HepG2 (cell line): ENCODE data around the gene MTMR6. TPM values are rescaled to one million over a fixed set of nuclear protein-coding genes. Genes with fewer than 3 reads are reported as not detected.

Experiments
- ARID2 ChIP-seq: sonication (generic); formaldehyde crosslinking; IDR thresholded peaks from 2 replicates; pipeline ENCODE4 v1.8.1; 2022; ENCODE audit warnings: mild to moderate bottlenecking, missing genetic modification reagents, borderline replicate concordance
- CEBPZ ChIP-seq: IDR thresholded peaks from 2 replicates; pipeline ENCODE4 v1.6.1; 2012; ENCODE audit warnings: low read length, improper control_type of control experiment
- GLMP ChIP-seq: sonication (generic); formaldehyde crosslinking; IDR thresholded peaks from 2 replicates; pipeline ENCODE4 v1.9.0; 2021; ENCODE audit warnings: missing genetic modification reagents, mild to moderate bottlenecking, borderline replicate concordance
- GRHL1 ChIP-seq: sonication (generic); formaldehyde crosslinking; conservative IDR thresholded peaks from 2 replicates; pipeline ENCODE4 v1.8.0; 2022; ENCODE audit warnings: missing genetic modification reagents
- SRF ChIP-seq: IDR thresholded peaks from 2 replicates; pipeline ENCODE4 v1.6.1; 2011; ENCODE audit warnings: mild to moderate bottlenecking, low read depth, low read length, moderate library complexity
- ZNF274 ChIP-seq: sonication (generic); formaldehyde crosslinking; IDR thresholded peaks from 2 replicates; pipeline ENCODE4 v1.5.1; 2020; ENCODE audit warnings: mild to moderate bottlenecking, missing genetic modification reagents
- polyA plus RNA-seq, 8 experiments: library from polyadenylated mRNA; depleted of rRNA in 3 of 8; stranded (reverse) in 7 of 8; unstranded in 1 of 8; fragments of >200 nt; fragmentation: Illumina TruSeq in 4 of 8; extraction: Trizol in 4 of 8; gene quantifications; 2 replicates each; pipeline versions ENCODE4 v1.2.1 to v1.2.3, GENCODE V29; 2011 to 2016; ENCODE audit warnings: low read depth in 4 of 8, missing spikeins in 1 of 8, mixed read lengths in 1 of 8; ENCODE audit not compliant: insufficient read depth in 1 of 8
- total RNA-seq, 5 experiments: library from RNA; depleted of rRNA; stranded (reverse); fragments of >200 nt; fragmentation: Illumina TruSeq; extraction: Trizol; gene quantifications; 2 replicates each; pipeline ENCODE4 v1.2.3, GENCODE V29; 2016; ENCODE audit warnings: low read depth in 1 of 5
- TF ChIP-seq, protein P1 (sequence below): sonication (generic); formaldehyde crosslinking; IDR thresholded peaks from 2 replicates; pipeline ENCODE4 v1.5.0; 2020; ENCODE audit warnings: mild to moderate bottlenecking, missing genetic modification reagents, borderline replicate concordance
- TF ChIP-seq, protein P2 (sequence below): sonication (generic); formaldehyde crosslinking; IDR thresholded peaks from 2 replicates; pipeline ENCODE4 v1.4.0; 2020; ENCODE audit warnings: missing genetic modification reagents, borderline replicate concordance

Gene MTMR6
- total and polyA plus RNA-seq, 2 of the 13 experiments (the other 11 are each of a cell fraction or from before 2014, with no cell fraction given), result 3.4 to 7.8 TPM

DNA sequence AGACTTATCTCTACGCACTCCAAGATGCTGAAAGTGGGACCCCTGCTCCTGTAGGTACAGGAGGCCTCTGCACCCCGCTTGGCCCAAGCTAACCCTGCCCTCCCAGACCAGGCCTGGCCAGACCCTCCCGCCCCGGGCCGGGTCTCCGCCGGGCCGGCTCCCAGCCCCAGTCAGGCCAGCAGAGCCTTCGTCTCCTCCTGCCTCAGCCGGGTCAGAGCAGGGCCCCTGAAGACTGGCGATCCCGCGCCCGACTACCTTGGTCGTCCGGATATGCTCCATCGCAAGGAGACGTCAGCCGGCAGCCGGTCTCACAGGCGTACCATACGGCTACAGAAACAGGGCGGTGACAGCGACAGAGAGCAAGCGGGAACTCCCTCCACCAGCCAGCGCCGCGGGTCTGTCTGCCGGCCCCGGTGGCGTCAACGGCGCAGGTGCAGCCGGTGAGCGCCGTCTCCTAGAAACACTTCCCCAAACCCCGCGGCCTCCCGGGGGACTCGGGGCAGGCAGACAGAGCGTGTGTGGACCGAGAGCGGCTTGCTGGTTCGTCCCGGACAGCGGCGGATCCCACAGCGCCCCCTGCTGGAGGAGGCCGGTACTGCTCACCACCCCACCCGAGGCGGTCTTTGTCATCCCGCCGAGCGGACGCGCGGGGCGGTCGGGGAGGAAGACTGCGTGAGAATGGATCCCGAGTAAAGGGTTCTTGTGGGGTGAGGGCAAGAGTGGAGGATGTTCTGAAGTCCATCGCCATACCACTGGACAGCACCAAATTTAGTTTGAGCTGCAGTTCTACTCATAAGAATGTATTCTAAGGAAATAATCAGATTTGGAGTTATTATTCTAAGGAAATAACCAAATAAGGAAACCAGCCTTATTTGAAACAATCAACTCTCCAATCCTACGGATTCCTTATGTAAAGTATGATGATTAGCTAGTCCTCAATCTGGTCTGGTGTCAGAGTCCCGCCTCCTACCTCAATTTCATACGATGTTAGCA, at the start of gene MTMR6 (continued):
- TF ChIP-seq CEBPZ (no peak), GRHL1 (CRISPR knock-in tag) (no peak), SRF (no peak), GLMP (CRISPR knock-in tag) (no peak), ZNF274 (0 out of 2 replicates have a peak, but pooled peaks have one; percentile 51), ARID2 (CRISPR knock-in tag) (no peak)
- TF ChIP-seq, protein P1, sequence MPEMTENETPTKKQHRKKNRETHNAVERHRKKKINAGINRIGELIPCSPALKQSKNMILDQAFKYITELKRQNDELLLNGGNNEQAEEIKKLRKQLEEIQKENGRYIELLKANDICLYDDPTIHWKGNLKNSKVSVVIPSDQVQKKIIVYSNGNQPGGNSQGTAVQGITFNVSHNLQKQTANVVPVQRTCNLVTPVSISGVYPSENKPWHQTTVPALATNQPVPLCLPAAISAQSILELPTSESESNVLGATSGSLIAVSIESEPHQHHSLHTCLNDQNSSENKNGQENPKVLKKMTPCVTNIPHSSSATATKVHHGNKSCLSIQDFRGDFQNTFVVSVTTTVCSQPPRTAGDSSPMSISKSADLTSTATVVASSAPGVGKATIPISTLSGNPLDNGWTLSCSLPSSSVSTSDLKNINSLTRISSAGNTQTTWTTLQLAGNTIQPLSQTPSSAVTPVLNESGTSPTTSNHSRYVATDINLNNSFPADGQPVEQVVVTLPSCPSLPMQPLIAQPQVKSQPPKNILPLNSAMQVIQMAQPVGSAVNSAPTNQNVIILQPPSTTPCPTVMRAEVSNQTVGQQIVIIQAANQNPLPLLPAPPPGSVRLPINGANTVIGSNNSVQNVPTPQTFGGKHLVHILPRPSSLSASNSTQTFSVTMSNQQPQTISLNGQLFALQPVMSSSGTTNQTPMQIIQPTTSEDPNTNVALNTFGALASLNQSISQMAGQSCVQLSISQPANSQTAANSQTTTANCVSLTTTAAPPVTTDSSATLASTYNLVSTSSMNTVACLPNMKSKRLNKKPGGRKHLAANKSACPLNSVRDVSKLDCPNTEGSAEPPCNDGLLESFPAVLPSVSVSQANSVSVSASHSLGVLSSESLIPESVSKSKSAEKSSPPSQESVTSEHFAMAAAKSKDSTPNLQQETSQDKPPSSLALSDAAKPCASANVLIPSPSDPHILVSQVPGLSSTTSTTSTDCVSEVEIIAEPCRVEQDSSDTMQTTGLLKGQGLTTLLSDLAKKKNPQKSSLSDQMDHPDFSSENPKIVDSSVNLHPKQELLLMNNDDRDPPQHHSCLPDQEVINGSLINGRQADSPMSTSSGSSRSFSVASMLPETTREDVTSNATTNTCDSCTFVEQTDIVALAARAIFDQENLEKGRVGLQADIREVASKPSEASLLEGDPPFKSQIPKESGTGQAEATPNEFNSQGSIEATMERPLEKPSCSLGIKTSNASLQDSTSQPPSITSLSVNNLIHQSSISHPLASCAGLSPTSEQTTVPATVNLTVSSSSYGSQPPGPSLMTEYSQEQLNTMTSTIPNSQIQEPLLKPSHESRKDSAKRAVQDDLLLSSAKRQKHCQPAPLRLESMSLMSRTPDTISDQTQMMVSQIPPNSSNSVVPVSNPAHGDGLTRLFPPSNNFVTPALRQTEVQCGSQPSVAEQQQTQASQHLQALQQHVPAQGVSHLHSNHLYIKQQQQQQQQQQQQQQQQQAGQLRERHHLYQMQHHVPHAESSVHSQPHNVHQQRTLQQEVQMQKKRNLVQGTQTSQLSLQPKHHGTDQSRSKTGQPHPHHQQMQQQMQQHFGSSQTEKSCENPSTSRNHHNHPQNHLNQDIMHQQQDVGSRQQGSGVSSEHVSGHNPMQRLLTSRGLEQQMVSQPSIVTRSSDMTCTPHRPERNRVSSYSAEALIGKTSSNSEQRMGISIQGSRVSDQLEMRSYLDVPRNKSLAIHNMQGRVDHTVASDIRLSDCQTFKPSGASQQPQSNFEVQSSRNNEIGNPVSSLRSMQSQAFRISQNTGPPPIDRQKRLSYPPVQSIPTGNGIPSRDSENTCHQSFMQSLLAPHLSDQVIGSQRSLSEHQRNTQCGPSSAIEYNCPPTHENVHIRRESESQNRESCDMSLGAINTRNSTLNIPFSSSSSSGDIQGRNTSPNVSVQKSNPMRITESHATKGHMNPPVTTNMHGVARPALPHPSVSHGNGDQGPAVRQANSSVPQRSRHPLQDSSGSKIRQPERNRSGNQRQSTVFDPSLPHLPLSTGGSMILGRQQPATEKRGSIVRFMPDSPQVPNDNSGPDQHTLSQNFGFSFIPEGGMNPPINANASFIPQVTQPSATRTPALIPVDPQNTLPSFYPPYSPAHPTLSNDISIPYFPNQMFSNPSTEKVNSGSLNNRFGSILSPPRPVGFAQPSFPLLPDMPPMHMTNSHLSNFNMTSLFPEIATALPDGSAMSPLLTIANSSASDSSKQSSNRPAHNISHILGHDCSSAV (CRISPR knock-in tag), result no peak
- TF ChIP-seq, protein P2, sequence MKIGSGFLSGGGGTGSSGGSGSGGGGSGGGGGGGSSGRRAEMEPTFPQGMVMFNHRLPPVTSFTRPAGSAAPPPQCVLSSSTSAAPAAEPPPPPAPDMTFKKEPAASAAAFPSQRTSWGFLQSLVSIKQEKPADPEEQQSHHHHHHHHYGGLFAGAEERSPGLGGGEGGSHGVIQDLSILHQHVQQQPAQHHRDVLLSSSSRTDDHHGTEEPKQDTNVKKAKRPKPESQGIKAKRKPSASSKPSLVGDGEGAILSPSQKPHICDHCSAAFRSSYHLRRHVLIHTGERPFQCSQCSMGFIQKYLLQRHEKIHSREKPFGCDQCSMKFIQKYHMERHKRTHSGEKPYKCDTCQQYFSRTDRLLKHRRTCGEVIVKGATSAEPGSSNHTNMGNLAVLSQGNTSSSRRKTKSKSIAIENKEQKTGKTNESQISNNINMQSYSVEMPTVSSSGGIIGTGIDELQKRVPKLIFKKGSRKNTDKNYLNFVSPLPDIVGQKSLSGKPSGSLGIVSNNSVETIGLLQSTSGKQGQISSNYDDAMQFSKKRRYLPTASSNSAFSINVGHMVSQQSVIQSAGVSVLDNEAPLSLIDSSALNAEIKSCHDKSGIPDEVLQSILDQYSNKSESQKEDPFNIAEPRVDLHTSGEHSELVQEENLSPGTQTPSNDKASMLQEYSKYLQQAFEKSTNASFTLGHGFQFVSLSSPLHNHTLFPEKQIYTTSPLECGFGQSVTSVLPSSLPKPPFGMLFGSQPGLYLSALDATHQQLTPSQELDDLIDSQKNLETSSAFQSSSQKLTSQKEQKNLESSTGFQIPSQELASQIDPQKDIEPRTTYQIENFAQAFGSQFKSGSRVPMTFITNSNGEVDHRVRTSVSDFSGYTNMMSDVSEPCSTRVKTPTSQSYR (CRISPR knock-in tag), result no peak
